GM15510 (cell line): ENCODE data around the gene PRRT4.

ENCODE experiments used
- POLR2A ChIP-seq: IDR thresholded peaks from 3 replicates; pipeline ENCODE4 v1.6.1; 2011; ENCODE audit warnings: borderline replicate concordance; ENCODE audit not compliant: insufficient read length; ENCODE audit errors: extremely low read depth

Gene PRRT4

DNA sequence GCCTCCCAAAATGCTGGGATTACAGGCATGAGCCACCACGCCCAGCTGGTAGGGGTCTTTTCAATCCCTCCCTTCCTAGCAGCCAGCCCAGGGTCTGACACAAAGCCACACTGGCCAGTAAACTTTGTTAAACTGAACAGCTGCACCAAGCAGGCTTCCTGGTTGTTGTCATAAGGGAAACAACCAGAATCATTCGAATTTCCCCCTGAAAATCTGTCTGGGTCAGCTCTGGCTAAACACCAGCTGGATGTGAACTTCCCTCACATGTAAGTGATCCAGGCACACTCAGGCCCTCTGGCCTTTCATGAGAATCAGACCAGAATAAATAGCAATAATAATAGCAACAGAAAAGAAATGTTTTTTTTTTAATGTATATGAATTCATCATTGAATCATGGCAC is 40.9 kb upstream of the PRRT4 start:
- no peak for TF ChIP-seq POLR2A

DNA sequence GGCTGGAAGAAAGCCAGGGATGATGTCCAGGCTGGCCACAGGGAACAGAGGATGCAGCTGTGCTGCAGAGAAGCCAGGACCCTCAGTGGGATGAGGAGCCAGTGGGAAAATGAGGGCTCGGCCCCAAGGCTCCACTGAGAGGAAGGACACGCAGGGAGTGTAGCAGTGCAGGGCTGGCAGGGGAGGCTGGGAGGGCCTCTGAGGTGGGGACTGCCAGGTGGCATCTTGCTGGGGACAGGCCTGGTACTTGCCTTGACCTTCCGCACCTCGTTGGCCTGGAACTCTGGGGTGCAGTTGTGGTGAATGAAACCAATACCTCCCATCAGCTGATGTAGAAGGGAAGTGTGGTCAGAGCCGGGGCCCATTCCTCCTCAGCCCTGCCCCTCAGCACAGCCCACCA is 39.1 kb upstream of the PRRT4 start:
- TF ChIP-seq POLR2A, result no peak

DNA sequence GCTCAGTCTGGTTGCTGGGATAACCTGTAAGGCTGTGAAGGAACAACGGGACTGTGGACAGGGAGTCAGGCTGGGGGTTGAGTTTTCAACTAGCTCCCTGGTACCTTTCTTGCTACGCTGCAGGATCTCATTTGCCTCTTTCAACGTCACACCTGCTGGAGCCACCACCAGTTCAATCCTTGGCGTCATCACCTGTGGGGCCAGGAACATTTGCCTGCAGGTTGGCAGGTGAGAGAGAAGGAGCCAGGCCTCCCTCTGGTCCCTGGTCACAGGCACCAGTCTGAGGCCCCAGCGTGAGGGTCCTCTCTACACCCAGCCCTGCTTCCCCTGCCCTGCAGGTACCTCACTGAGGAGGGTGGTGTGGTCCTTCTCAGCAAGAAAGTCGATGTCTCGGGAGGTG is 38.5 kb upstream of the PRRT4 start:
- no peak for TF ChIP-seq POLR2A

DNA sequence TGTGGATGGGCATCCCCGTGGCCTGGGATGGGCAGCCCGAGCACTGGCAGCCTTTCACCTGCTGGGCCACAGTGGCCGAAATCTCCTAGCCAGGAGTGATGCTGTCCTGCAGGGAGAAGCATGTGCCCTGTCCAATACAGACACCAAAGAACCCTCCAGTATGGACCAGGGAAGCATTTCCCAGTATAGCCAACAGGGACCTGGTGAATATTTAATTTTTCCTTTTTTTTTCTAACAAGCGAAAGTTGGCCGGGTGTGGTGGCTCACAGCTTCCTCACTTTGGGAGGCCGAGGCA is 37.3 kb upstream of the PRRT4 start:
- TF ChIP-seq POLR2A, result no peak

DNA sequence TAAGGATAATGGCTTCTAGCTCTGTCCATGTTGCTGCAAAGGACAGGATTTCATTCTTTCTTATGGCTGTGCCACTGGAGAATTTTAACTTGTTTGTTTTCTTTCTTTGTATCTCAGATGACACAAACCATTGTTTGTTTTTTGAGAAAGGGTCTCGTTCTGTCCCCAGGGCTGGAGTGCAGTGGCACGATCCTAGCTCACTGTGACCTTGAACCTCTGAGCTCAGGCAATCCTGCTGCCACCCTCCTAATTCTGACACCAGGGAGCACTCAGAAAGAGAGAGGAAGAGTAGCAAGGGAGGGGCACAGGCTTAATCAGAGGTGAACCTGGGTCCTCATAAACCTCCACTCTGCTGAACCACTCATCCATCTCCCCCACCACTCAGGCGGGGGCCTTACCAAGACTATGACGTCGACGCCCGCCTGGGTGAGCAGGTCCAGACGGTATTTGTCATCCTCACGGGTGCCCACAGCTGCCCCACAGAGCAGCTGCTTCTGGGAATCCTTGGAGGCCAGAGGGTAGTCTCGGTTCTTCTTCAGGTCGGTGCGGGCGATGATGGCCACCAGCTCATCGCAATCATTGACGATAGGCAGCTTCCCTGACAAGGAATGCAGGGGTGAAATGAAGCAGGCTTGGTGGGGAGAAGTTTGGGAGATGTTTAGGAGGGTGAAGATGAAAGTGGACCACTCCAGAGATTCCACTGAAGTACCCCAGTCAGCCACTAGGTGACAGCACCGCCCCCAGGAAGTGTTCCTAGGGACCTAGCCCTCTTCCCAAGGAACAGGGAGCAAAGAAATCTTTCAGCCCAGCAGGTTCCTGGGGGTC is 36.7 kb upstream of the PRRT4 start:
- TF ChIP-seq POLR2A, result no peak

DNA sequence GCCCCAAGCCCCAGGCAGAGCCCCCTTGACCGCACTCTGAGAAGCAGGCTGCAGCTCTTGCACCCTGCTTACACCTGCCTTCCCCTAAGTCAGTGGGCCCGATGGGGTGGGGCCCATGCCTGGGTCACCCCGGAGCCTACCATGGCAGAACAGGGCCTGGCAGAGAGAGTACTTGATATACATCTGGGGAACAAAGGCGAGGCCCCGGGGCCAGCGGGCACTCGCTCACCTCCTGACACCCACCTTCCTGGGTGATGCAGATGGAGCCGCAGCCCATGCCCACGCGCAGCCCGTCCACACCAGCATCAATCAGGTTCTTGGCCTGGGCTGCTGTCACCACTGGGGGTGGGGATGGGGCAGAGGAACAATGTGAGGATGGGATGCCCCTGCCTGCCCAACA is 34.9 kb upstream of the PRRT4 start:
- TF ChIP-seq POLR2A, result no peak

DNA sequence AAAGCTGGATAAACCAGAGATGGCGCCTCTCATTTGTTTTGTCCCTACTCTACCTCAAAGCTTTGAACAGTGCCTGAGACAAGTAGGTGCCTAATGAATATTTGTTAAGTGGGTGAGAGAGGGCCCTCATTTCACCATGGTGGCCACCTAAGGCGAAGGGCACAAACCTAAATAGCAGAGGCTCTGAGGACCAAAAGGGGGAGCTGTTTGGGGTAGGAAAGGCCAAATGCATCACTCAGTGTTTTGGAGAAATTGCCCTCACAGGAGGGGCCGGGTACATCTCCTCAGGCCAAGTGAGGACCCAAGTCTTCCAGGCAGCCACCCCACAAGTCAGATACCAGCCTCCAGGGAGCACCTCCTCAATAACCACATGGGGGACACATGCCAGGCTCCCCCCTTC is 34.3 kb upstream of the PRRT4 start:
- no peak for TF ChIP-seq POLR2A

DNA sequence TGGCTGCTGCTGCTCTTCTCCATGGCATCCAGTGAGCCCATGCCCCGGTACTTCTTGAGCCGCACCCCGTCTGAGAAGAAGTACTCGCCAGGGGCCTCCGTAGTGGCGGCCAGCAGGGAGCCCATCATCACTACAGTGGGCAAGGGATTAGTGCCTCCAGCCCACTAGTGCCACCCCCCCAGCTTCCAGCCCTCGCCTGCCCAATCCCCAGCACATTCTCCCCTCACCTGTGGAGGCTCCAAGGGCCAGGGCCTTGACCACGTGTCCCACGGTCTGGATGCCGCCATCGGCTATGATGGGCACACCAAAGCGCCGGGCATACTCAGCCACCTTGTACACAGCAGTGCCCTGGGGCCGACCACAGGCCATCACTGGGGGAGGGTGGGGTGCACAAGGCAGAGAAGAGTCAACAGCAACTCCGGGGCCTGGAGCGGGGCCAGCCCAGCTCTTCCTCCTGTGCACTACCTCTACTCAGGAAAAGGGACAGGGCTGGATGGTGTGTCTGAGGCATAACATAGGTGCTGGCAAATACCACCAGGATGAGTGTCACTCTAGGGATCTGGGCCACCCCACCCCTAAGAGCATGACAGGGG is 33.5 kb upstream of the PRRT4 start:
- TF ChIP-seq POLR2A, result no peak

DNA sequence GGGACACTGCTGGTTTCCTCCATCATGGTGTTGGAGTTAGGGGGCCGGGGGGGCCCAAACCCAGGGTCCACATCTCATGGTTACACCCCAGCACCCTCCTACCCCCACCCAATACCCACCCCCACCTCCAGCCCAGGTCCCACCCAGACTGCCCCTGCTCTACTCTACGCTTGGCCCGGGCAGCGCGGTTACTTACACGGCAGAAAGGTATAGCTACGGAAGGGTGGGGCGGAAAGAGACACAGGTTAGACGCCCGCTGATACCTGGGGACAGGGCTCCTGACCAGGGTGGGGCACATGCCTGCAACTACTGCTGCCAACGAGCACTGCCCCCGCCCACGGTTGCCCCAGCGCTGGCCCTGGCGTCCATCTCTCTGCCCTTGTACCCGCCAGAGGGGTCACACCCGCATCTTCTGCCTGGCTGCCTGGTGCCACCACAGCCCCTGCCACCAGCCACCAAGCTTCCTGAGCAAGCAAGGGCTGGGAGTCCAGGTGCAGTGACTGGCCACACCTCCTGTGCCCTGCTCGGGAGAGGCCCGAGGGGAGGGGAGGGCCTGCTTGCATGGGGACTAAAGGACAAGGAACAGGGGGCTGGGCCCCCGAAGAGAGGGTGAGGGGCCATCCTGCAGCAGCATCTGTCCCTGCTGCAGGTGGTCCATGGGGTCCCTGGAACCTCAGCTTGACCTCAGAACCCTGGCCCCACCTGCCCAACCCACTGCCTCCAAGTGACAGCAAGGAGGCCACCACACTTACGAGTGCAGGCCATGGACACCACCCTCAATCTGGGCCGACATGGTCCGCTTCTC is 32.2 kb upstream of the PRRT4 start:
- TF ChIP-seq POLR2A, result no peak

DNA sequence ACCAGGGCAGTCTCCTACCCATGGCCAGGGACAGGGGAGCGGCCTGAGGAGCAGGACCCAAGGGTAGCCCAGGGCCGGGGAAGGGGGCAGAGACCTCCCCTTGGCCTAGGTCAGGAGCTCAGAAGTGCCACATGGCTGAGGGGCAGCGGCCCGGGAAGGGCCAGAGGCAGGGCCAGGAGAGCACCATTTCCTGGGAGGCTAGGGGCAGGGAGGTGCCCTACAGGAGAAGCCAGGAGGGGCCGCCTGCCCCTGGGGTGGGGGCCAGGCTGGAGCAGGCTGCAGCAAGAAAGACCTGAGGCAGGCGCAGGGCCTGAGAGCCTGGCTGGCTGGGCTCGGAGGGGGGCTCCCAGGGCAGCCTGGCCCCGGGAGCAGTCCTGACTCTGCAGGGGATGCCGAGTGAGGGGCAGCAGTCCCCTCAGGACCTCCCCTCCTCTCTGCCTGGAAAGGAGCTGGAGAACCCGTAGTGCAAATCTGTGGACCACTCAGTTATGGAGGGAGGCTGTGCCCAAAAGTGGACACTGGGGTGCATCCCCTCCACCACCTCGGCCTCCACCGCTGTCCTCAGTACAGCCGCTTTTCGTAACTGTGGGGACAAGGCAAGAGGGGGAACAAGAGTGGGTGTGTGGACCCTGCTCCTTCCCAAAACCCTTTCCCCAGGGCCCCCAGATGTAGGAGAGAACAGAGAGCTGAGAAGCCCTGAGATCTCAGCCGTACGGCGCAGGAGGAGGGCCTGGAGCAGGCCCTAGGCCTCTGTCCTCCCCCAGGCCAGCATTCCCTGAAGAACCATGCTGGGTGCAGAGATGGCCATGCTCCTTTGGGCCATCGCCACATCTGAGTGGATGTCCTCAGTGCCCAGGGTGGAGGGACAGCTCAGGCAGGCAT is 31.2 kb upstream of the PRRT4 start:
- TF ChIP-seq POLR2A, result no peak

DNA sequence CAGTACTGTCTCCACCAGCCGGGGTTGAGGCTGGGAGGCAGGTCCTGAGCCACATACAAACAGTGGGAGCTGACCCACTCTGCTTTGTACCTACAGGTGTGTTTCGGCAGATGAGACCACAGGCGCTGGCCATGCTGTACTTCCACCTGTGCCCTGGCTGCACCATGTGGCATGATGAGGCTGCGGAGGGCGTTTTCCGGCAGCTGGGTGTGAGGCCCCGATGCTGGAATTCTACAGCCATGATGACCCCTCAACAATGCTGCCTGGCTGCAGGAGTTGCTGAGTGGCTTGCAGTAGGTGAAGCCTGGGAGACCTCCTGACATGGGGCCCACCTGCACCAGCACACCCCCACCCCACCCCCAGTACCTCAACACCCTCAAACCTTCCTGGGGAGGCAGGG is 30.3 kb upstream of the PRRT4 start:
- TF ChIP-seq POLR2A, result no peak

DNA sequence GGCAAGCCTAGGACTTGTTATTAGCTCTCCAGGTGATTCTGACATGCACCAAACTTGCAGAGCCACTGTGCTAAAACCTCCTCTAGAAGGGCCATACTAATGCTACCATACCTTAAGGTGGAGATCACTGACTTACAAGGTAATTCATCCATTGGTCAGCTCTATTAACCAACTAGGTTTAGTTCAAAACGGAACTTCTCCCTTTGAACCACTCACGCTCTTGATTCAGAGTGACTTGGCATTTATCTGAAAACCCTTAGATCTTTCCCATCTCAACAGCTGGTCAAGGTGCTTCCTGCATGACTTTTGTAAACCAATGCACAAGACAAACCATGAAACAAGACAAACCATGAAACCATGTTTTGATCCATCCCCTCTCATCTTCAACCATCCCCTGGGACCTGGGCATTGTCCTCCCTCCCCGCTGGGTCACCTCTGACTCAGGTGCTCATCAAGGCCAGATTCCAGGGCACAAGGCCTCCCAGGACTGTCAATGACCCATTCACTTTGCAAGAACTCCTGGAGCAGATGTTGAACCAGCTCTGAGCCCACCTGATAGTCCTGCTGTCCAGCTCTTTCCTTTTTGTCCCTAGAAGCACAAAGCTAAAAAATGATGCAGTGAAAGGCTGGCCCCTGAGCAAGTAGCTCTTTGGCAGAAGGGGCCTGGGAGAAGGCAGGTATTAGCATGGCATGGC is 29.5 kb upstream of the PRRT4 start:
- no peak for TF ChIP-seq POLR2A

DNA sequence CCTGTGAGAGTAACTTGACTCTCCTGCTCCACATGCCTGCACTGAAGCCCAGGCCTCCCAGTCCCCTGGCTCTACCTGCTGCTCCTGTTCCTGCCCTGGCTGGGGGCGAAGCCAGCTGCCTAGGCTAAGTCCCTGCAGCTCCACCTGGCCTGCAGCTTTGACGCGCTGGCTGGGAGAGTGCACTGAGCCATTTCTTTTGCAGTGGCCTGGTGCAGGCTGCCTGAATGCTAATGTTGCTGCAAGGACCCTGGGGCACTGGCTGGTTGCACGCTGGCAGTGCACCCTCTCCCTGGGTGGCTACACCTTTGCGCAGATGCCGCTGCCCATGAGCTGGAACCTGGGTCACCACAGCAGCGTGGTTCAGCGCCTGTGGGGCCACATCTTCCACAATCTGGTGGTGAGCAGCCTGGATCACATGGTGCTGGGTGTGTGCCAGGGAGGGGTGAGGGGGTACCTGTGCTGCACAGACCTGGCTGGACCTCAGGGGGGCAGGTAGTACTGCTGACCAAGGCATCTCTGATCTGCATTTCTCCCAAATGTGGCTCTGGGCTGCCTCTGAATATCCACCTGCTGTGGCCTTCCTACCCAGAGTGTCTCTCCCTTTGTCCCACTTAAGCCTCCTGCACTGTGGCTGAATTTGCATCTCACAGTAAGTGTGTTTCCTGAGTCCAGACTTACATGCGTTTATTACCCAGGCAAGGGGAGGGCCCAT is 28.3 kb upstream of the PRRT4 start:
- TF ChIP-seq POLR2A, result no peak

DNA sequence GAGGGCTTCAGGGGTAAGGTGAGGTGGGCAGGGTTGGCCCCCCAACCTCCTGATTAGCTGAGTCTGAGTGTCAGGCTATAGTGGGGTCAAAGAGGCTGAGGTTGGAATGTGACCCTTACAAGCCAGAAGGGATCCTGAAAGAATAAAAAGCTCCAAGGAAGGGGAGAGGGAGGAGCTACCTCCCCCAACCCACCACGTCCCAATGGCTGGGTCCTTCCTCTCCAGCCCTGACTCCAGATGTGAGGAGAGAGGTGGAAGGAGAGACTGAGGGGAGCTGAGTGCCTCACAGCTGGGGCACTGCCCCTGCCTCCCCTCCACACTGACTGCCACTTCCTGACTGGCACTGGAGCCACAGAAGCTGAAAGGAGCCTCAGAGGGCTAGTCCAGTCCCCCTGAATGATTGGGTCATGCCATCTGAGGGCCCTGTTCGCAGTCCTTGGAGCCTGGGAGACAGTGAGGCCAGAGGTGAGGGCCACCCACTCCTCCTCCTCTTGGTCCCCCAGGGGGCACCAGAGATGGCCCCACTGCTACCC is 27.7 kb upstream of the PRRT4 start:
- TF ChIP-seq POLR2A, result no peak

DNA sequence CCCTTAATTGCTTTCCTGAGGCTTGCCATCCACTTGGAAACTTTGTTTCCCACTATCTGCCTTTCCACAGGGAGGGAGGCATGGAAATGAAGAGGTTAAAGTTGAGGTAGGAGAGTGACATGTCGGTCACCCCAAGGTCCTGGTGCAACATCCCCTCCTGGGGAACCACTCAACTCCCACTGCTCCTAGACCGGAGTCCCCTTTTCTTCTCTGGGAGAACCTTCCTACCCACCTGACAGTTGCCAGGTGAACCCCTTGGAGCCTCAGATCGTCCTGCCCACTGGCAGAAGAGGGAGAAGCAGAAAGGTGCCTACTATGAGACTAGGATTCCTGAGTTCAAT is 26.6 kb upstream of the PRRT4 start:
- no peak for TF ChIP-seq POLR2A
